Activated CD4-positive, CD25-positive, alpha-beta regulatory T cell treated with anti-CD3 and anti-CD28 coated beads, Interleukin-2, amount 50 U/mL, for 72 hours (primary cell): Measurements from ENCODE around the gene RASGRF2.
"Not testable (repeated sequence)": the region's sequence is repeated elsewhere in the genome, so short reads cannot be mapped to it uniquely, and the experiment has no call there.

ENCODE experiments used
- DNase-seq: peaks from one replicate; pipeline ENCODE4 v3.0.0; 2021

Gene RASGRF2

DNA sequence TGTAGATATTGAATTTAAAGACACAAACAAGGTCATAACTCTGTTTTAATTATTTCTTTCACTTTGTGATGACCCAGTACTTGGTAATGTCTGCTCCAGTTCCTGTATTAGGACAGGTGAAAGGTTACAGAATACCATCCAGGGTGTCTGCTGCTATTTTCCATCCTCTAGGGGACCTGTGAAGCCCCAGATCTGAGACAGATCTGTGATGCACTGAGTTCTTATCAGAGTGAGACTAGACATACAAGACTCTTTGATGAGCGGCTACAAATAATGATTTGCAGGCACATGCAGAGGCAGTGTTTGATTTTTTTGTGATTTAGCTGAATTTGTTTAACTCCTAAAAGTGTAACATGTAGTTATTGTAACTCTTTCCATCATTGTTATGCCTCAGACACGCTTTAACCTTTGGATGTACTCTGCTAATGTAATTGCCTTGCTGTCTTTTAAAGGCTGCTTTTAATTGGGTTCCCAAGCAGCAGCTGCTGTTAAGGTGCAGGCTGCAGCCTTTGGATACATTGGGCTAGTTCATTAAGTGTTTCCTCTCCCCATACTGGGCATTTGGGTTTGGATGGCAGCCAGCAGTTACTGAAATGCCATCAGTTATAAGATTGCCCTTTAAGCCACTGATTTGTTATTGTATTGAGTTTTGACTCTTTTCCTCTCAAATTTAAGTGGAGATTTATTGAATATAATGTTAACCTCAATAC lies 63.3 kb downstream of the RASGRF2 start:
- no peak for DNase-seq

DNA sequence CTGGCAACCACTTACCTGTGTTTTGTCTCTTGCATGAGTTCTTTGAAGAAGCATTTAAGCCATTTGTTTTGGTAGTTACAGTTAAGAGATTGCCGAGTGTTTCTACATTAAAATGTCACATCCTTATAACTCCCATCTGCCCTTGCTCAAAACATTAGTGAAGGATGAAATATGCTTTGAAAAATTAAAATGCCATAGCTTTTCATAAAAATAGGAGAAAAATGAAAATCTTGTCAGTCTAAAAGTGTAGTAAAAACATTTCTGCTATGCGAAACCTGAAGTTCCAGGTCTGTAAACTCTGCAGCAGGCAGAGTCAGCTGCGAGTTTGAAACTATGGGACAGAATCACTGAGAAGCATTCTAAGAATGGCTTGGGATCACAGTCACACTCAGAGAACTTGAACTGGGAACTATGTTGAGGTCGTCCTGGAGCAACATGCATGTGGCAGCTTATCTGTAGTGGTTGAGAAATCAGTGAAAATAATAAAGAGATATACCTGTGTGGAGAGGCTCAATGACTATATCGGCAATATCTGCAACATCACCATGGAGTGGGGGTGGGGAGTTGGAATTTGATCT lies 67.4 kb downstream of the RASGRF2 start:
- DNase-seq: no peak

DNA sequence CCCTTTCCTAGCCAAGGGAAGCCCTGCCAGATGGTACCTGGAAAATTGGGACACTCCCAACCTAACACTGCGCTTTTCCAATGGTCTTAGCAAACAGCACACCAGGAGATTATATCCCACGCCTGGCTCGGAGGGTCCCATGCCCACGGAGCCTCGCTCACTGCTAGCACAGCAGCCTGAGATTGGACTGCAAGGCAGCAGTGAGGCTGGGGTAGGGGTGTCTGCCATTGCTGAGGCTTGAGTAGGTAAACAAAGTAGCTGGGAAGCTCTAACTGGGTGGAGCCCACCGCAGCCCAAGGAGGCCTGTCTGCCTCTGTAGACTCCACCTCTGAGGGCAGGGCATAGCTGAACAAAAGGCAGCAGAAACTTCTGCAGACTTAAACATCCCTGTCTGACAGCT lies 68.7 kb downstream of the RASGRF2 start:
- not testable (repeated sequence) for DNase-seq

DNA sequence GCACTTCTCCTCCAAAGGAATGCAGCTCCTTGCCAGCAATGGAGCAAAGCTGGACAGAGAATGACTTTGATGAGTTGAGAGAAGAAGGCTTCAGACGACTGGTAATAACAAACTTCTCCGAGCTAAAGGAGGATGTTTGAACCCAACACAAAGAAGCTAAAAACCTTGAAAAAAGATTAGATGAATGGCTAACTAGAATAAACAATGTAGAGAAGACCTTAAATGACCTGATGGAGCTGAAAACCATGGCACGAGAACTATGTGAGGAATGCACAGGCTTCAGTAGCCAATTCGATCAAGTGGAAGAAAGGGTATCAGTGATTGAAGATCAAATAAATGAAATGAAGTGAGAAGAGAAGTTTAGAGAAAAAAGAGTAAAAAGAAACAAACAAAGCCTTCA lies 69.6 kb downstream of the RASGRF2 start:
- not testable (repeated sequence) for DNase-seq

DNA sequence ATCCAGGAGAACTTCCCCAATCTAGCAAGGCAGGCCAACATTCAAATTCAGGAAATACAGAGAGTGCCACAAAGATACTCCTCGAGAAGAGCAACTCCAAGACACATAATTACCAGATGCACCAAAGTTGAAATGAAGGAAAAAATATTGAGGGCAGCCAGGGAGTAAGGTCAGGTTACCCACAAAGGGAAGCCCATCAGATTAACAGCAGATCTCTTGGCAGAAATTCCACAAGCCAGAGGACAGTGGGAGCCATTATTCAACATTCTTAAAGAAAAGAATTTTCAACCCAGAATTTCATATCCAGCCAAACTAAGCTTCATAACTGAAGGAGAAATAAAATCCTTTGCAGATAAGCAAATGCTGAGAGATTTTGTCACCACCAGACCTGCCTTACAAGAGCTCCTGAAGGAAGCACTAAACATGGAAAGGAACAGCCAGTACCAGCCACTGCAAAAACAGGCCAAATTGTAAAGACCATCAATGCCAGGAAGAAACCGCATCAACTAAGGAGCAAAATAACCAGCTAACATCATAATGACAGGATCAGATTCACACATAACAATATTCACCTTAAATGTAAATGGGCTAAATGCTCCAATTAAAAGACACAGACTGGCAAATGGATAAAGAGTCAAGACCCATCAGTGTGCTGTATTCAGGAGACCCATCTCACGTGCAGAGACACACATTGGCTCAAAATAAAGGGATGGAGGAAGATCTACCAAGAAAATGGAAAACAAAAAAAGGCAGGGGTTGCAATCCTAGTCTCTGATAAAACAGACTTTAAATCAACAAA lies 70.3 kb downstream of the RASGRF2 start:
- not testable (repeated sequence) for DNase-seq

DNA sequence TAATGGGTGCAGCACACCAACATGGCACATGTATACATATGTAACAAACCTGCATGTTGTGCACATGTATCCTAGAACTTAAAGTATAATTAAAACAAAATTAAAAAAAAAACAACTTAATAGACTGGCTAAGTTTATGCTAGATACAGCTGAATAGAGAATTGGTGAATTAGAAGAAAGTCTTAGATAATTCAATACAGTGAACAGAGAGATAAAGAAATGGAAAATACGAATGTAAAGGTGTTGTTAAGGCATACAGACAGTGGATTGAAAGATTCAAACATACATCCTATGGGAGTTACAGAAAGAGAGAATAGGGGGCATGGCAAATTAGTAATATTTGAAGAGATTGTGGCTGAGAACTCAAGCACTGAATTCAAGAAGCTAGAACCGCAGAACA lies 75.4 kb downstream of the RASGRF2 start:
- DNase-seq: no peak

DNA sequence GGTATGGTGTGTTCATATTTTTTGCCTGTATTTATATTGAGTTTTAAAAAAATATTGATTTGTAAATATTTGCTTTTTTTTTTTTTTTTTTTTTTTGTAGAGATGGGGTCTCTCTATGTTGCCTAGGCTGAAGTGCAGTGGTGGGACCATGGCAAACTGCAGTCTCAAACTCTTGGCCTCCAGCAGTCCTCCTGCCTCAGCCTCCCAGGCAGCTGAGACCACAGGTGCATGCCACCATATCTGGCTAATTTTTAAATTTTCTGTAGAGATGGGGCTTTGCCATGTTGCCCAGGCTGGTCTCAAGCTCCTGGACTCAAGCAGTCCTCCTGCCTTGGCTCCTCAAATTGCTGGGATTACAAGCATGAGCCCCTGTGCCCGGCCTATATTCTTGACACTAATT lies 78.3 kb downstream of the RASGRF2 start:
- no peak for DNase-seq

DNA sequence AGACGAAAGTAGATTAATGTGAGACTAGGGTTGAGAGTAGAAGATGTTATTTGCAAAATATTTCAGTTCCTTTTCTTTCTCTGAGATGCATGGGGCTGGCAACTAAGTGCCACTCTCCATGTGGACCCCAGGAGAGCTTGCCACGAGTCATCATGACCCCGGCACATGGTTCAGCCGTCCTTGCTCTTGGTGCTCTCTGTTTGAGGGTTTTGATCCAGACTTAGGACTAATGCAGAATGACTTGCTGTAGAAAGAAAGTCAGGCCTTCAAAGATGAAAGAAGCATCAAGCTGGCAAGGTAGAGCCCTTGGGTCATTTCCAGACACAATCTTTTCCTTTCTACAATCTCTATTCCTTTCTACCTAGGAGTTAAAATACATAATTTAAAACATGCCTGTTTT lies 84.7 kb downstream of the RASGRF2 start:
- DNase-seq: no peak

DNA sequence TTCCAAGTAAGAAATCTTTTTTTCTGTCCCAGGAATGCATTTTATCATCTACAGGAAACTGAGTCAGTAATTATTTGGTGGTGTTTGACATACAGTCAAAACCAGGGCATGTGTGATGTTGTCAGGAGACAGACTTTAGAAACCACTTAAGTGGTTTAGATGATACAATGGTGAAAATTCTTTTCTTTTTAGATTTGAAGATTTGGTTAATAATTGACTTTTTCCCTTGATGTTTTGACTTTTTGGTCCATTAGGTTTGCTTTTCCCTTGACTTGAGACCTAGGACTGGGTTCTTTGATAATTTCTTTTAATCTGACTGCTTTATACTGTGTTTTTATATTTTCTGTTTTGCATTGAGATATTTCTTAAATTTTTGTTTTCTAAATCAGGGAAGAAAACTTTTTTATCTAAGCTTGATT lies 85.2 kb downstream of the RASGRF2 start:
- DNase-seq: no peak

DNA sequence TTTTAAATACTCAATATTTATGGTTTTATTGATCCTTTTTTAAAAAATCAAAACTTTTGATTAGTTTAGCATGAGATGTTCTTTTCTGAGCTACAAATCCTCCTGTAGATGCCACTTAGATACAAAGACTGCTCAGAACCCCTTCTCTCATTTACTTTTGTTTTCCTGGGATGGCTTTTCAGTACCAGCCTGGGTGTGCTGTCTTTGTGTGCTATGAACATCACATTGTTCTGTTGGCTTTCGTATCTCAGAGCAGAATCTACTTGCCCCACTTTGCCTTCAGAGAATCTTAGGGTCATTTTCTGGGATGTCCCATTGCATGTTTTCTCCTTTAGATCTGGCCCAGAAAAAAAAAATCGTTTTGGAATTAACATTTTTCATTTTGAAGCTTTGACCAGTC lies 85.9 kb downstream of the RASGRF2 start:
- no peak for DNase-seq

DNA sequence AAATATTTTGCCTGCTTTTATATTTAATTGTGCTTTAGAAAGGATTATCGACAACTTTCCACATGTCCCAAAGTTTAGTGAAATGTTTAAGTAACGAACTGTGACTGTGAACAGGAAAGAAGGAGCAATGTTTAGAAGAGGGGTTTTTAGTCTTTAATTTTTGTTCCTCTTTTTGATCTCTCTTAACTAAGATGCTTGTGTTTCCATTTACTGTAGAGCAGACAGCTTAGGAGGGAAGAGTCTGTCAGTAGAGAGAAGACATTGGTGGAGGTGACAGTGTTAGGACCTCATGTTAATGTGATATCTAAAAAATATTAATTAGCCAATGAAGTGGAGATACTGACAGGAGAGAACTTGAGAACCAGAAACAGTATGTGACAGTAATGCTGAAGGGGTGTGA lies 92.2 kb downstream of the RASGRF2 start:
- DNase-seq: no peak

DNA sequence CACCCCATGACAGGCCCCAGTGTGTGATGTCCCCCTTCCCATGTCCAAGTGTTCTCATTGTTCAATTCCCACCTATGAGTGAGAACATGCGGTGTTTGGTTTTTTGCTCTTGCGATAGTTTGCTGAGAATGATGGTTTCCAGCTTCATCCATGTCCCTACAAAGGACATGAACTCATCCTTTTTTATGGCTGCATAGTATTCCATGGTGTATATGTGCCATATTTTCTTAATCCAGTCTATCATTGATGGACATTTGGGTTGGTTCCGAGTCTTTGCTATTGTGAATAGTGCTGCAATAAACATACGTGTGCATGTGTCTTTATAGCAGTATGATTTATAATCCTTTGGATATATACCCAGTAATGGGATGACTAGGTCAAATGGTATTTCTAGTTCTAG lies 93.1 kb downstream of the RASGRF2 start:
- DNase-seq: not testable (repeated sequence)

DNA sequence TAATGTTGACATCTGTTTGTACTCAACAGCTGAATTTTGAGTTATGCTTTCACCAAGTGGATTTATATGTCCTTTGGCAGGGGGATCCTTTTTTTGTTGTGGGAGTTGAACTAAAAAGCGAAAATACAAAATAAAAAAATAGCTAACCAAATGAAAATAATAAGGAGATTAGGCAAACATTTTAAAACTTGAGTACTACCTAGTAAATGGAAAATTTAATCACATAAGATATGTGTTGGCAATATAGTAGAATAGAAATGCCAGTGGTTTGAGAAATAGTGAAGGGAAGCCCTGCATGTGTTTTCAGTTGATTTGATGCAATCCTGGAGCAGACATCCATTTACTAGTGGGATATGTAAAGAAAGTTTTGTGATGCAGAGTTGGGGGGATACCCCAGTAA lies 98.0 kb downstream of the RASGRF2 start:
- no peak for DNase-seq

DNA sequence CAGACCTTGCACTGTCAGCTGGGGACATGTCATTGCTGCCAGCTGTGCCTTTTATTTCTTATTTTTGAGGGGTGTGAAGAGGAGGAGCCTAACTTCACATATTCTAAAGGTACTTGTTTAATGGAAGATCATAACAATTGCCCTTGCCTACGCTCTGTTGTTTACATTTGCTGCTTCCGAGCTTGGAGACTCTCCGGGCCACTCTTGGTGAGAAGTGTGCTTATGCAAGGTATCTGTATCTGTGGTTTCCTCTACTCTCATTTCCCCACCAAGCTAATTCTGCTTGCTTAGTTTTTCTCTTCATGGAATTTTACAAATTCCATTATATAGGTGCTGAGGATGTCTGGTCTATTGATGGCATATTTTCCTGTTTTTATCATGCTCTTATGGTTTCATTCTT lies 105.3 kb downstream of the RASGRF2 start:
- DNase-seq: no peak

DNA sequence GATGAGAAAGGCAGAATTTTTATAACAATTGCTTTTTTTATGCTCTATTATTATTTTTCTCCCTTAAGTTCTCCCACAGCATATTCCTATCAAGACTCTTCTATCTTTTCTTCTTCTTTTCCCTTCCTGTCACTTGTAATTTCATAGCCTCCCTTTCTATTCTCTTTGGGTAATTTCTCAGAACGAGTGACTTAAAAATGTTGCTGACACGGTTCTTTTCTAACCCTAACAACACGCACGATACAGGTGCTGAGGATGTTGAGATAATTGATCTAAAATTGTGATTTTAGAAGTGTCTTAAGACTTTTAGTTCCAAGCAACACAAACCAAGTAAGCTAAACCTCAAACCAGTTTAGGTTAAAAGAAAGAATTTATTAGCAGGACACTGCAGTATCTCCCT lies 105.9 kb downstream of the RASGRF2 start:
- DNase-seq: no peak

DNA sequence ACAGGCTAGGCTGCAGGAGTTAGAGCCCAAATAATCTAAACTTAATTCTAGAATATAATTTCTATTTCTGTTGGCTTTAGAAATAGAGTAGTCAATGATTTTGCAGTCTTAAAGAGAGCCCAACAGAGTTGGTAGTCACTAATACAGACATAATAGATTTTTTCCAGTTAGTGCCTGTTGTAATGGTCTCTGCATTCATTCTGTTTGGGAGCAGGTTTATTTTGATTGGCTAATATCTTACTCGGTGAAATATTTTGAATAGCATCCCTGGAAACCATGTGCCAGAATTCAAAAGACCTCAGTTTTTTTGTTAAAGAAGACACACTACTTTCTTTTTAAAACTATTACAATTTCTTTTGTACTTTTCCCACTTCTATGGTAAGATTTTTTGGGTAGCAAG lies 107.2 kb downstream of the RASGRF2 start:
- DNase-seq: no peak

DNA sequence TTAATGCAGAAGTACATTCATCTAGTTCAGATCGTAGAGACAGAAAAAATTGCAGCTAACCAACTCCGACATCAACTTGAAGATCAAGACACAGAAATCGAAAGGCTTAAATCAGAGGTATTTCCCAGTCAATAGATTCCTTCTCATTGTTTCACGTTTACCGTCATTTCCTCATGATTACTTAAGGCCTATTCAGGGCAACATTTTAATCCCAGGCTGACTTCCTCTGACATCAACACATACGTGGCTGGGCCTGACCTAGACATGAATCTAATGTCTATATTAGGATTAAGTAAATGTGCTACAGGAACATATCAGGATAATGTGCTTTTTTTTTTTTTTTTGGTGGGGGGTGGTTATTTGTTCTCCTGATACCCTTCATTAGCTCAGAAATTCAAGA lies 107.9 kb downstream of the RASGRF2 start:
- DNase-seq: no peak

DNA sequence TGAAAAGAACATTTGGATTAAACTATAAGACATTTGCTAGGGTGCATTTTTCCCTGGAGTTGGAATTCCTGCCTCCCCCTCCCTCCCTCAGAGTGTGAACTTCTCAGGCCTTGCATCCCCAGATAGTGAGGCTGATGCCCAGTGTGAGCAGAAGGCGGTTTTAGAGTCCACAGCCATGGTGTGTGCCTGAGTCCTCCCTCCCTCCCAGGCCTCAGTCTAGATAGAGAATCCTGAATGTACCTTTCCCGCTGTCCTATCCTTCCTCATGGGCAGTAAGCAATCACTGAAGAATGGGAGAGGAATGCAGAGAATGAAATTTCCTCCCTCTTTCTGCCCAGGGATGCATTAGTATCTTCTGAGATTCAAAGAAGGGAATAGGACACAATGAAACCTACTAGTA lies 108.5 kb downstream of the RASGRF2 start:
- no peak for DNase-seq

DNA sequence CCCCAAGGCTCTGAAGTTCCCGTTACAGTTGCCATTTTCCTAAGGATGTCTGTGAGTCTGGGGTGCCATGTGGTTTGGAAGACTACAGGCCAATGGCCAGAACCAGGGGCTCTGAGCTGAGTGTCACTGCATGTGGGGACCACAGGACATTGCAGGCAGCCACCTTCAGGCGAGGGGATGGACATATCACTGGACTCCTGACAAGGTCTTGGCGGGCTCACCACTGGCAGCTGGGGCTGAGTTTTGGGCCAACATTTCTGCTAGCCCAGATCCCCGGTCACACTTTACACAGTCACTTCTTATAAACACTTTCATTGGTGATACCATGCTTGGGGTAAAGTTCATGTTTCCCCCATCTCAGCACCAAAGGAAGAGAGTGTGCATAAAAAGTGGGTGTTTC lies 109.8 kb downstream of the RASGRF2 start:
- DNase-seq: no peak

DNA sequence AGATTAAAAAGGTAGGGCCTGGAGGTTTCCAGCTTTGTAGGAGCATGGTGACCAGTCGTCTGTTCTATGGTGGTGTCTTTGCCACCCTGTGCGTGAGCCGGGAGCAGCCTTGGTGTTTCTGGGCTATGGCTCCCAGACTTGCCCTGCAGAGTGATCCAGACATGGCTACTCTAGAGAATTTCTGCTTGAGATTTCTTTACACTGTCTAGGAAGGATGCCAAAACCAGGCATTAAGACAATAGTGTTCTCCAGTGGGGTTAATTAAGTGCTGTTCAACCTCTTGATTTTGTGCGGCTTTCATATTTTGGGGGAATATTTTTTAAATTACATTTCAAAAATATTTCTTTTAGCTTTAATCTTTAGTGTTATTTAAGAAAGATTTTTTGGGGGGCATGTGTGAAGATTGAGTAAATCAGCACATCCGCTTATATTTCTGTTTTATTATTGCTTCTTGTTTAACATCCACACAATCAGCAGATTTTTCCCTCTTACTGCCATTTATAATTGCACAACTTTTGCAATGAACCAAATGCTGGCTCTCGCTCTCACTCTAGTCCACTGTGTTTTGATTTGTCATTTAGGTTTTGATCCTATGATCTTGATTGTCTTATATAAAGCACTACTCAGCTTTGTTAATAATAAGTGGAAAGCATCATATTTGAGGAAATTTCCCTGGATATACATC lies 110.5 kb downstream of the RASGRF2 start:
- no peak for DNase-seq

DNA sequence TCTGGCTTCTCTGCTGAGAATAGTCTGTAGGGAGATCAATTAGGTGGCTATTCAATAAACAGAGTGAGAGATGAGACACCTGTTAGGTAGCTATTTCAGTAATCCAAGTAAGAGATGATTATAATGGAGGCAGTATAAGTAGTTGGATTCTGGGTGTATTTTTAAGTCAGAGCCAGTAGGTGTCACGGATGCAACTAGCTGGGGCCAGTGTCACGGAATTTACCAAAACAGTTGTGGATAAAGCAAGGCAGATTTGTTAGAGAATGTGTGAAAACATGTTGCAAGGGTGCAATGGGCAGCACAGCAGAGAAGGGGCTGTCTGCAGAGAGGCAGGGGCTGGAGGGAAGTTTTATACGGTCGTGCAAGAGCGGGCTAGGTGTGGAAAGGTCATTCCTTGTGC lies 114.9 kb downstream of the RASGRF2 start:
- no peak for DNase-seq

DNA sequence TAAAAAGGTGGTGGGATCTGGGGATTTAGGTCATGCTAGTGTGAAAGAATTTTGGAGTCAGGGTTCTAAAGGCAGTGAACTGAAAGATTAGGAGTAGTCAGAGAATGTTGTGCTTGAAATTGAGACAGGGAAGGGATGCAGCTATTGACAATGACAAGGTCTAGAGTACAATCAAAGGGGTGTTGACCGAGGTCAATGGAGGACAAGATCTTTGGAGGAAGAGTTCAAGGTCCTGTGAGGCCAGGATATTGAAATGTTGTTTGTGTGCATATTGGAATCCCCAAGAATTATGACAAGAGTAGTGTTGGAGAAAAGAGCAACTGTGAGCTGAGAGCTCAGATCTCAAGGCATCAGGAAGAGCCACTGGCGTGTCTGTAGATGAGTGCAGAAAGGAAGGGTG lies 116.9 kb downstream of the RASGRF2 start:
- no peak for DNase-seq

DNA sequence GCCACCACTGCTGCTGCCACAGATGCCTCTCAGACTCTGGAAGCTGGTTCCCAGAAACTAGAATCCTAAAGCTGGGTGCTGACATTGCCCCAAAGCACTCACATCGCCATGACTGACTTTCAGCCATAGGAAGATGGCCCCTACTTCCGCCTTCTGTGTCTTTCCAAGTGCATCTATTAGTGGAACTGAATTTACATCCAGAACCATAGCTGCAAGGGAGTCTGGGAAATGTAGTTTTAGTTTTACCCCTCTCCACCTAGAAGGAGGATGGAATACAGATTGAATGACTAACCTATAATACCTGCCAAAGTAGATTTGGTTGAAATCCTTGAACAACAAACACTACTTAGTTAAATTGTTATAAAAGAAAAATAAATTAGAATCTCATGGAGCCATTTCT lies 118.8 kb downstream of the RASGRF2 start:
- no peak for DNase-seq
